HG02610 (cell line): ENCODE results near the gene NPAT.
"Not testable (repeated sequence)": the region's sequence is repeated elsewhere in the genome, so short reads cannot be mapped to it uniquely, and the experiment has no call there.

ENCODE experiments used
- ATAC-seq: cut with Tn5 transposase; IDR thresholded peaks from one replicate; pipeline ENCODE4 v1.9.1; 2021; ENCODE audit warnings: mild to moderate bottlenecking, moderate library complexity; ENCODE audit not compliant: unreplicated experiment

The NPAT gene

GRCh38 chr11:108162878-108163277 is 59.6 kb downstream of the NPAT start:
- ATAC-seq, result not testable (repeated sequence)

- ATAC-seq, result peak; percentile 95
These were observed 61.4 kb downstream of the NPAT start for GRCh38 chr11:108160970-108161566.

GRCh38 chr11:108154591-108154990 is 67.8 kb downstream of the NPAT start:
- ATAC-seq, result no peak

GRCh38 chr11:108148556-108148955 is 73.9 kb downstream of the NPAT start:
- no peak for ATAC-seq

GRCh38 chr11:108147150-108147549 is 75.3 kb downstream of the NPAT start:
- ATAC-seq, result no peak

- no peak for ATAC-seq
These were observed 77.8 kb downstream of the NPAT start for GRCh38 chr11:108144615-108145014.

GRCh38 chr11:108142304-108142703 is 80.1 kb downstream of the NPAT start:
- no peak for ATAC-seq

GRCh38 chr11:108137212-108137611 is 85.2 kb downstream of the NPAT start:
- ATAC-seq, result no peak

- ATAC-seq, result peak; percentile 45
These were observed 86.4 kb downstream of the NPAT start for GRCh38 chr11:108135845-108136544.

GRCh38 chr11:108132993-108133538 is 89.4 kb downstream of the NPAT start:
- not testable (repeated sequence) for ATAC-seq

GRCh38 chr11:108131993-108132392 is 90.4 kb downstream of the NPAT start:
- no peak for ATAC-seq

GRCh38 chr11:108128772-108129171 is 93.7 kb downstream of the NPAT start:
- no peak for ATAC-seq

- no peak for ATAC-seq
These were observed 97.3 kb downstream of the NPAT start for GRCh38 chr11:108125096-108125495.

- ATAC-seq, result no peak
These were observed 100.2 kb downstream of the NPAT start for GRCh38 chr11:108122166-108122628.

- ATAC-seq, result peak; percentile 98
These were observed 100.9 kb downstream of the NPAT start, which contains the start of gene ACAT1 for GRCh38 chr11:108121274-108122155. Gene ACAT1 (plus strand): TSS chr11:108121567. CDS start chr11:108121607, 40 bp downstream.

- ATAC-seq, result peak; percentile 6
These were observed 101.5 kb downstream of the NPAT start for GRCh38 chr11:108120936-108121273.

- ATAC-seq, result no peak
These were observed 104.6 kb downstream of the NPAT start for GRCh38 chr11:108117746-108118371.

GRCh38 chr11:108115500-108116140 is 106.8 kb downstream of the NPAT start:
- no peak for ATAC-seq

GRCh38 chr11:108112057-108112456 is 110.4 kb downstream of the NPAT start:
- ATAC-seq, result no peak

GRCh38 chr11:108111126-108111525 is 111.3 kb downstream of the NPAT start:
- ATAC-seq, result no peak
